TTC549 (cell line): Measurements from ENCODE around the gene DOK4.
"Not testable (repeated sequence)": the region's sequence is repeated elsewhere in the genome, so short reads cannot be mapped to it uniquely, and the experiment has no call there.

ENCODE experiments used
- FAIRE-seq: peaks from 2 replicates; lab custom pipeline; 2012; peaks lifted over from hg19 to GRCh38; lab: Jason Lieb, UNC

Gene DOK4

GRCh38 chr16:57445510-57445909 is 40.8 kb downstream of the DOK4 start:
- no peak for FAIRE-seq

GRCh38 chr16:57444711-57445110 is 41.6 kb downstream of the DOK4 start:
- FAIRE-seq: no peak

GRCh38 chr16:57440551-57440950 is 45.7 kb downstream of the DOK4 start:
- FAIRE-seq: not testable (repeated sequence)

- not testable (repeated sequence) for FAIRE-seq
Observed at GRCh38 chr16:57439947-57440346, 46.3 kb downstream of the DOK4 start.

- FAIRE-seq: no peak
Observed at GRCh38 chr16:57435838-57436237, 50.5 kb downstream of the DOK4 start.

- no peak for FAIRE-seq
Observed at GRCh38 chr16:57434003-57434402, 52.3 kb downstream of the DOK4 start.

GRCh38 chr16:57432989-57433388 is 53.3 kb downstream of the DOK4 start:
- FAIRE-seq: no peak

GRCh38 chr16:57432505-57432904 is 53.8 kb downstream of the DOK4 start:
- FAIRE-seq: no peak

GRCh38 chr16:57430955-57431354 is 55.3 kb downstream of the DOK4 start:
- FAIRE-seq: no peak

GRCh38 chr16:57427824-57428223 is 58.5 kb downstream of the DOK4 start:
- no peak for FAIRE-seq

- no peak for FAIRE-seq
Observed at GRCh38 chr16:57427307-57427706, 59.0 kb downstream of the DOK4 start.

- FAIRE-seq: no peak
Observed at GRCh38 chr16:57426356-57426755, 59.9 kb downstream of the DOK4 start.

- no peak for FAIRE-seq
Observed at GRCh38 chr16:57424583-57424982, 61.7 kb downstream of the DOK4 start.

- no peak for FAIRE-seq
Observed at GRCh38 chr16:57423152-57423551, 63.1 kb downstream of the DOK4 start.

GRCh38 chr16:57422026-57422944 is 64.0 kb downstream of the DOK4 start:
- no peak for FAIRE-seq
